Stimulated activated CD4-positive, alpha-beta T cell treated with anti-CD3 and anti-CD28 coated beads, TNF-alpha, amount 100 ng/mL, for 1 hour (primary cell): Measurements from ENCODE around the gene ZMAT5.
"Not testable (repeated sequence)": the region's sequence is repeated elsewhere in the genome, so short reads cannot be mapped to it uniquely, and the experiment has no call there.

Source experiments
- DNase-seq, 3 donors: peaks; one replicate each; pipeline ENCODE4 v3.0.0-alpha.2; 2020; ENCODE audit warnings: low read depth in 3 of 3, low spot score in 1 of 3

Gene ZMAT5

DNA sequence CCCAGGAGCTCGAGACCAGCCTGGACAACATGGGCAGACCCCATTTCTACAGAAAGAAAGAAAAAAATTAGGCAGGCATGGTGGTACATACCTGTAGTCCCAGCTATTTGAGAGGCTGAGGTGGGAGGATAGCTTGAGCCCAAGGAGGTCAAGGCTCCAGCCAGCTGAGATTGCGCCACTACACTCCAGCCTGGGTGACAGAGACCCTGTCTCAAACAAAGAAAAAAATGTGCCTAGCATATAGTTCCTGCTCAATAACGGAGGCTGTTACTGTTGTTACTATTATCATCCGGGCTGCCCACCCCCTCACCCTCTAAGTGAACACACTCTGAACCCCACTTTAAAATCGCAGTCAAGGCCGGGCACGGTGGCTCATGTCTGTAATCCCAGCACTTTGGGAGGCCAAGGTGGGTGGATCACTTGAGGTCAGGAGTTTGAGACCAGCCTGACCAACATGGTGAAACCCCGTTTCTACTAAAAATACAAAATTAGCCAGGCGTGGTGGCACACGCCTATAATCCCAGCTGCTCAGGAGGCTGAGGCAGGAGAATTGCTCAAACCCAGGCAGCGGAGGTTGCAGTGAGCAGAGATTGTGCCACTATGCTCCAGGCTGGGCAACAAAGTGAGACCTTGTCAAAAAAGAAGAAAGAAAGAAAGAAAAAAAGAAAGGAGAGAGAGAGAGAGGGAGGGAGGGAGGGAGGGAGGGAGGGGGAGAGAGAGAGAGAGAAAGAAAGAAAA, 12.0 kb downstream of the ZMAT5 start:
- not testable (repeated sequence) for DNase-seq

GRCh38 chr22:29753808-29754657, 12.8 kb downstream of the ZMAT5 start:
- no peak for DNase-seq

GRCh38 chr22:29751669-29752068, 15.1 kb downstream of the ZMAT5 start:
- DNase-seq, result no peak

DNA sequence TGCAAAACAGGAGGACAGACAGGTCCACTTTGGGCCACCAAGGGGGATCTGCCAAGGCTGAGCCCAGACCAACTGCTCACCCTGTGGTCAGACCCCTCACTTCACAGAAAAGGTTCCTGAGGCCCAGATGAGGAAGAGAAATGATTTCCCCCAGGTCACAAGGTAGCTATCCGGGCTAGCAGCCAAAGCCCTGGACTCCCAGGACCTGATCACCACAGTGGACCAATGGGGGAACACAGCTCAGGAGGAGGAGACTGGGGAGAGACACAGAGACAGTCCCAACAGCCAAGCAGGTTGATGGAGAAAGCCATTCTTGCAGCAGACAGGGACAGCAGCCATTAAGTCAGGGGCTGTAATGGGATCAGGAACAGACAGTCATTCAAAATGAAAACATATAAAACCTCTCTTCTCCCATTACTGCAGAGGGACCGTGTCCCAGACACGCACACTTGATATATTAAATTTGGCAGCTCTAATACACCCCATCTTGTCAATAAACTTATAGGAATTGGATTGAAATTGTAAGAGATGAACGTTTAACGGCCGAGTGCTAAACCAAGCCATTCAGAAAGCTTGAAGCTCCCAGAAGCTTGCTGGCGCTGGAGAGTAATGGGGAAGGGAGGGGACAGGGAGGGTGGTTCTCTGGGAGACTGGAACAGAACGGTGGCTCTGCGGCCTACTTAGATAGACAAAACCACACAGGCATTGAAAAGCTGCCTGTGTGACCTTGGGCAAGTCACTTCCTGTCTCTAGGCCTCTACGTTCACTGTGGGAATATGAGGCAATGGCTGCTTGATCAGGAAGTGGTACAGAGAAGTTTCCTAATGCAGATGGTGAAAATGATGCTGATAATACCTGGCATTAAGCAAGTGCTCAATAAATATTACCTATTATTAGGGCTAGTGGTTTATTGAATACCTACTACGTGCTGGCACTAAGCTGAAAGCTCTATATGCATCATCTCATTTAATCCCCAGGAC, 16.0 kb downstream of the ZMAT5 start:
- no peak for DNase-seq

GRCh38 chr22:29750029-29750428, 16.8 kb downstream of the ZMAT5 start:
- no peak for DNase-seq

GRCh38 chr22:29748248-29748893, 18.4 kb downstream of the ZMAT5 start:
- no peak for DNase-seq

- DNase-seq, result no peak
Observed at GRCh38 chr22:29747832-29748231, 19.0 kb downstream of the ZMAT5 start.

GRCh38 chr22:29744902-29745301, 21.9 kb downstream of the ZMAT5 start:
- no peak for DNase-seq

DNA sequence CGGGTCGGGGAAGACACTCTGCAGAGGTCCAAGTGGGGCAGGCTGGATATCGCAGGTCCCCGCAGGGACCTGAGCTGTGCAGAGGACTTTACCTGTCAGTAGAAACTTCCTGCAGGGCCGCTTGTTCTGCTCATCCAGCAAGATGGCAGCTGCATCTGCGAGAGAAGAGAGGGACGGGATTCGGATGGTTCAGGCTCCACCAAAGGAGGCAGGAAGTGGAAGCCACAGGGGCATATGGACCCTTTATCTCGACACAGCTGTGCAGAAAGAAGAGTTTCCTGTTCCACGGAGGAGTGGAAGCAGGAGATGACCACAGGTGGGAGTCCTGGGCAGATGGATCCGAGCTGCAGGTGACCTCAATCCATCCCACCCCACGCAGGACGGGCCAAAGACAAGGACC, 24.5 kb downstream of the ZMAT5 start:
- no peak for DNase-seq

GRCh38 chr22:29741926-29742325, 24.9 kb downstream of the ZMAT5 start:
- DNase-seq, result no peak

DNA sequence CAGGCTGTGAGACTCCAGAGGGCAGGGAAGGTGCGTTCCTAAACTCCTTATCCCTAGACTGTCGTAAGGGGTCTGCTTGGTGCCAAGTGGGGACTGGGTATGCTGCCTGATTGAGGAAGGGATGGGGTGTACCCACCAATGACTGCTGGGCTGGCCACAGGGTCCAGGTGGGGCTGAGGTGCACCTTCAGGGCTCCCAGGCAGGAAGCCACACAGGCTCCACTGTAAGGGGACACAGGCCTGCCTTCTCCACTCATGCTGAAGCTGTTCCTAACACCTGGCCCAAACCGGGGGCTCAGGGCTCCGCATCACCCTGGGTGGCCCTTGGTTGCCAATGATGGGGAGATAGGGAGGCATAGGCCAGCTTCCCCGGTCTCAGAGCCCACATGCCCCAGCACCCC, 26.6 kb downstream of the ZMAT5 start:
- no peak for DNase-seq

- no peak for DNase-seq
Observed at GRCh38 chr22:29739346-29739875, 27.4 kb downstream of the ZMAT5 start.

DNA sequence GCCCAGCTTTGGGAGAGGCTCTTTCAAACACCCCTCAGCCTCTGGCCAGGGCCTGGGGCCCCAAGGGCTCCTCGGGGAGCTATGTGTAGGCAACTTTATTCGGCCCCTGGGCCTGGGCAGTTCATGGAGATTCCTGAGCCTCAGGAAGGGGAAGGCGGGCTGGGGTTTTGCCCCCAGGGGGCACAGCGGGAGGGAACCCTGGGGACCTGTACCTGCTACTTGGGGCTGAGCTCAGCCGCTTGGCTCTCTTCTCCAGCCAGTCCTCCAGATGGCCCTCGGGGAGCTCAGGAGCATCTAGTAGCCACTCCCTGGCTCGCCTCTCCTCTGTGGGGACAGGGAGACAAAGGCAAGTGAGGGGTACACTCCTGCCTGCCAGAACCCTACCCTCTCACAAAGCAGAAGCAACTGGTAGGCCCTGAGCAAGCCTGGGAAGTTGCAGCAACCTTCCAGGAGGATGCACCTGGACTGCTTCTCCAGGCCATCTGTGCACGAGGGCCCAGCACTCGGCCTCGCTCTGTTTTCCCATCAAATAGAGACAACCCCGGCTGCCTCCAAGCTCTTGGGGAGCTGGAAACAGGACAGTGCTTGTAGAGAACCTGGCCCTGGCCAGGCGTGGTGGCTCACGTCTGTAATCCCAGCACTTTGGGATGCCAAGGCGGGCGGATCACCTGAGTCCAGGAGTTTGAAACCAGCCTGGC, 28.5 kb downstream of the ZMAT5 start:
- DNase-seq, result no peak

DNA sequence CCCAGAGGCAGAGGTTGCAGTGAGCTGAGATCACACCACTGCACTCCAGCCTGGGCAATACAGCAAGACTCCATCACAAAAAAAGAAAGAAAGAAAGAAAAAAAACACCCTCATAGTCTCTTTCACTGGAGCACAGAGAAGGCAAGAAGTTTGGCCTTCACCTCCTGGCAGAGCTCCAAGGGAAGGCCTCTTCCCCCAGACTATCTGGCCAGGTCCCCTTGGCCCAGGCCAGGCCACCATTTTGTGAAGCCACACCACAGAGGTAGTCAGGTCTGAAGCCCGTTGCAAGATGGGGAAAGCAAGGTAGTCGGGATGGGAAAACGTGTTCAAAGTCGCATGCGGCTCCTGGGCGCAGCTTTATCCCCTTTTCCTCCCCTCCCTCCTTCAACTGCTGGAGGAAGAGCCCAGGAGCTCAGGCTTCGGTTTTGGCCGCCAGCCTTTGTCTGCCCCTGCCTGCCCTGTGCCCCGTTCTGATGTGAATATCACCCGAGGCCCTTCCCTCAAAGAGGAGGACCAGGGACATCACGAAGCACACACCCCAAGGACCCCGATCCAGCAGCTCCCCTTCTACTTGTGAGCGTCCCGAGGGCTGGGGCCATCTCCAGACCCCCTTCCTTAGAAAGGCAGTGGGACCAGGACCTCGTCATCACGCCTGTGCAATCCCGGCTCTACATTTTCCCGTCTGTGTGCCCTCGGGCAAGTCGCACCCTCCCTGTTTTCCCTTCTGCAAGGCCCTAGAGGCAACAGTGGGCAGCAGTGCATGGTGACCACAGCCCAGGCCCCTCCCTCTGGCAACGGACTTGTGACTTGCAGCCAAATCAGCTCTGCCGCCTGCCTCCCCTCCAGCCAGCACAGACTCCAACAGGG, 29.3 kb downstream of the ZMAT5 start:
- DNase-seq, result no peak

DNA sequence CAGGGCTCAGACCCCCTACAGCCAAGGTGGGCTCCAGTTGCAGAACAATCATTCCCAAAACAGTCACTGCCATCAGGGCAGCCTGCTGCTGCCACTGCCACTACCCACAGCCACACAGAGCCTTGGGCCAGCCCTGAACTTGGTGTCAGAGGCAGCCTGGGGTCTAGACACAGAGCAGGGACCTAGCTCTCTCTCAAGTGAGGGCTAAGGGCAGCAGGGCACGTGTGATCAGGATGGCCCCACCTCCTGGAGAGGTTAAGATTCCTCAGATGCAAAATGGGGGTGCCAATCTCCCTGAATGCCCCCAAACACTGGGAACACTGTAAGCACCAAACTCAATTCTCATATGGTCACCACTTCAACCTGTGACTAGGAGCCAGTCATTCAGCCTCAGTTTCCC, 31.4 kb downstream of the ZMAT5 start:
- no peak for DNase-seq

- DNase-seq, result no peak
Observed at GRCh38 chr22:29734838-29735237, 32.0 kb downstream of the ZMAT5 start.

GRCh38 chr22:29734406-29734805, 32.4 kb downstream of the ZMAT5 start:
- no peak for DNase-seq

DNA sequence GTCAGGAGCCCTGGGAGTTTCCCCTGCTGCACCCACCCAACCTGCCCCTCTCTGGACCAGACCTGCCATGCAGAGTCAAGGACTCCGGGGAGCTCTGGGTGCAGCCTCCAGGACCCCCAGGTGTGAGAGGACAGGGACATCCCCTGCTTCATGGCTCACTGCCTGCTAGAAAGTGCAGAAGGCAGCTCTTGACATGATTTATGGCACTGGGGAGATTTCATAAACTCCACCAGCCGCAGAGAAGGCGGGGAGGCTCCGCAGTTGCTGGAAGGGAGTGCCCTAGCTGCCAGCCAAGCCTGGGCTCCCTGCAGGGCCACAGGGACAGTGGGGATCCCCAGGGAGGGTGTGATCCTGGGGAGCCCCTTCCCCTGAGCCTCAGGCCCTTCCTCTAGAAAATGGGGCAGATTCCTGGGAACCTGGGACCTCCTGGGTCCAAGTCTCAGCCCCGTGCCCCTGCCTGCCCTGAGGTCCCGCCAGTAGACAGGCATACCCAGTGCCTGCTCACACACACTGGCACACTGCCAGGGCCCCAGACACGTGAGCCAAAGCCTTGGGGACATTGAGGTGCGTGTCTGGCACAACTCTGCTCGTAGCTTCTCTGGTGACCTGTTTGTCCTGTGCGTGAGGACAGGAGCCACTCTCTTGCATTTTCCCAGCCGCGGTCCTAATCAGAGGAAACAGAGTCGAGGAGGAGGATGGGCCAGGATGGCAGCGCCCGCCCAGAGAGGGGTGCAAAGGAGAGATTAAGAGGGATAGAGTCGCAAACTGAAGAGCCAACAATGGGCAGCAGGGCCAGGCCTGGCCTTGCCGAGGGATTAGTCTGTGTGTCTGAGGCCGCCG, 33.2 kb downstream of the ZMAT5 start:
- DNase-seq, result no peak
